HCT116 (cell line): ENCODE data around the gene PPP1R12C. TPM values are rescaled to one million over a fixed set of nuclear protein-coding genes. Genes with fewer than 3 reads are reported as not detected.

Experiments
- ATAC-seq: fragments of 200-7000 bp; cut with Tn5 transposase; 2 replicates; pipeline ENCODE4 v1.9.1; 2020; ENCODE audit warnings: mild to moderate bottlenecking, moderate library complexity
- BruUV-seq: library from RNA; stranded (reverse); fragments of 400-500 nt; replicated peaks from 2 replicates; lab custom pipeline; 2021; lab: Mats Ljungman, UMichigan
- CTCF ChIA-PET: fragments of 300-600 bp; sonication (Branson Sonifier 250); formaldehyde crosslinking; loops from one replicate; lab custom pipeline; 2021; ENCODE audit warnings: antibody characterized with exemption; lab: Charles Lee
- POLR2A ChIA-PET: fragments of 300-600, 350-600 bp; sonication (Branson Sonifier 250); formaldehyde crosslinking; loops from one replicate; lab custom pipeline; 2021; ENCODE audit warnings: antibody characterized with exemption; lab: Charles Lee
- RAD21 ChIA-PET, 2 experiments: fragments of 300-600 bp; sonication (Branson Sonifier 250); formaldehyde crosslinking; loops; one replicate each; lab custom pipeline; 2023; ENCODE audit warnings: low total read pairs in 2 of 2; ENCODE audit not compliant: uncharacterized antibody in 2 of 2, unreplicated experiment in 2 of 2, low non-redundant PET in 1 of 2; lab: Charles Lee
- DNase-seq: peaks from one replicate; pipeline ENCODE4 v3.0.0-alpha.2; 2010; ENCODE audit warnings: low read depth, low spot score
- H2AFZ ChIP-seq: fragments of 200-600 bp; shearing (Covaris generic), sonication (generic); 2 replicates; pipeline ENCODE4 v1.6.1; 2017; ENCODE audit warnings: low read depth, mixed run types, mixed read lengths, antibody characterized with exemption, low read length; ENCODE audit not compliant: poor library complexity, severe bottlenecking
- H3K27ac ChIP-seq: 2 replicates; pipeline ENCODE4 v1.5.1; 2012; ENCODE audit warnings: low read depth, low read length
- H3K27me3 ChIP-seq: fragments of 200-600 bp; sonication (generic); 2 replicates; pipeline ENCODE4 v1.6.1; 2016; ENCODE audit warnings: mixed run types, low read length, mixed read lengths; ENCODE audit not compliant: insufficient read depth
- H3K36me3 ChIP-seq, 2 experiments: fragments of 200-500 bp in 1 of 2; fragments of 200-600 bp in 1 of 2; sonication (Bioruptor generic) in 1 of 2; sonication (generic) in 1 of 2; 2 replicates each; pipeline versions ENCODE4 v1.5.1 to v1.6.1; 2014 to 2016; ENCODE audit warnings: low read length in 2 of 2, inconsistent platforms in 1 of 2, mixed read lengths in 1 of 2, mixed run types in 1 of 2; ENCODE audit not compliant: insufficient read depth in 2 of 2, control insufficient read depth in 1 of 2
- H3K4me1 ChIP-seq, 2 experiments: fragments of 200-600 bp in 1 of 2; sonication (generic) in 1 of 2; 2 replicates each; pipeline versions ENCODE4 v1.5.1 to v1.6.1; 2012 to 2017; ENCODE audit warnings: low read length in 2 of 2, inconsistent platforms in 1 of 2, mild to moderate bottlenecking in 1 of 2, mixed read lengths in 1 of 2, mixed run types in 1 of 2, moderate library complexity in 1 of 2; ENCODE audit not compliant: insufficient read depth in 2 of 2, control insufficient read depth in 1 of 2
- H3K4me2 ChIP-seq: fragments of 200-600 bp; sonication (generic); 2 replicates; pipeline ENCODE4 v1.6.1; 2017; ENCODE audit warnings: mixed run types, low read length, mixed read lengths
- H3K4me3 ChIP-seq, 2 experiments: fragments of 200-600 bp in 1 of 2; sonication (generic) in 1 of 2; replicated peaks in 1 of 2; 2 replicates each; pipeline ENCODE4 v1.5.1; 2011 to 2016; ENCODE audit warnings: low read length in 2 of 2, control low read depth in 1 of 2, low read depth in 1 of 2, mild to moderate bottlenecking in 1 of 2, mixed read lengths in 1 of 2, mixed run types in 1 of 2
- H3K79me2 ChIP-seq: fragments of 200-600 bp; sonication (generic); 2 replicates; pipeline ENCODE4 v1.6.1; 2017; ENCODE audit warnings: mild to moderate bottlenecking, mixed run types, low read length, moderate library complexity, mixed read lengths; ENCODE audit not compliant: insufficient read depth
- H3K9ac ChIP-seq: fragments of 200-600 bp; sonication (generic); 2 replicates; pipeline ENCODE4 v1.6.1; 2016; ENCODE audit warnings: low read length, mixed read lengths
- H3K9me2 ChIP-seq: fragments of 200-600 bp; sonication (generic), shearing (Covaris generic); 2 replicates; pipeline ENCODE4 v1.6.1; 2017; ENCODE audit warnings: mixed run types, mild to moderate bottlenecking, moderate library complexity; ENCODE audit not compliant: insufficient read depth
- H3K9me3 ChIP-seq, 2 experiments: fragments of 200-500 bp in 1 of 2; fragments of 200-600 bp in 1 of 2; sonication (Bioruptor generic) in 1 of 2; sonication (generic) in 1 of 2; 2 replicates each; pipeline ENCODE4 v1.6.1; 2014 to 2017; ENCODE audit warnings: low read length in 2 of 2, mixed read lengths in 2 of 2, inconsistent platforms in 1 of 2, low read depth in 1 of 2, mild to moderate bottlenecking in 1 of 2, mixed run types in 1 of 2, moderate library complexity in 1 of 2; ENCODE audit not compliant: control insufficient read depth in 1 of 2, insufficient read depth in 1 of 2
- H4K20me1 ChIP-seq: fragments of 200-600 bp; sonication (generic), shearing (Covaris generic); 2 replicates; pipeline ENCODE4 v1.6.1; 2017; ENCODE audit warnings: mixed run types, mild to moderate bottlenecking, moderate library complexity; ENCODE audit not compliant: insufficient read depth
- CBX3 ChIP-seq: IDR thresholded peaks from 2 replicates; pipeline ENCODE4 v1.6.1; 2012; ENCODE audit warnings: low read depth
- EZH2 ChIP-seq: fragments of 200-600 bp; sonication (generic); IDR thresholded peaks from 2 replicates; pipeline ENCODE4 v1.6.1; 2017; ENCODE audit warnings: antibody characterized with exemption, mixed run types
- EZH2phosphoT487 ChIP-seq: fragments of 200-600 bp; IDR thresholded peaks from 2 replicates; pipeline ENCODE4 v1.6.1; 2018; ENCODE audit warnings: antibody characterized with exemption, borderline replicate concordance
- FOSL1 ChIP-seq: IDR thresholded peaks from 2 replicates; pipeline ENCODE4 v1.6.1; 2012; ENCODE audit warnings: low read depth
- JUND ChIP-seq: IDR thresholded peaks from 2 replicates; pipeline ENCODE4 v1.6.1; 2012
- POLR2AphosphoS5 ChIP-seq: IDR thresholded peaks from 2 replicates; pipeline ENCODE4 v1.6.1; 2011; ENCODE audit warnings: mild to moderate bottlenecking, low read depth, low read length, moderate library complexity
- RAD21 ChIP-seq: IDR thresholded peaks from 2 replicates; pipeline ENCODE4 v1.6.1; 2012; ENCODE audit warnings: low read depth, mild to moderate bottlenecking
- SIN3A ChIP-seq: IDR thresholded peaks from 2 replicates; pipeline ENCODE4 v1.6.1; 2012; ENCODE audit warnings: low read depth
- SP1 ChIP-seq: IDR thresholded peaks from 2 replicates; pipeline ENCODE4 v1.6.1; 2012; ENCODE audit warnings: low read depth
- TCF7L2 ChIP-seq: IDR thresholded peaks from 2 replicates; pipeline ENCODE4 v1.7.0; 2011; ENCODE audit warnings: borderline replicate concordance, inconsistent platforms; ENCODE audit not compliant: insufficient read depth, insufficient read length; ENCODE audit errors: extremely low read depth
- YY1 ChIP-seq: IDR thresholded peaks from 2 replicates; pipeline ENCODE4 v1.6.1; 2011; ENCODE audit warnings: low read length, low read depth, moderate library complexity, mild to moderate bottlenecking; ENCODE audit not compliant: insufficient replicate concordance; ENCODE audit errors: extremely low read depth
- intact Hi-C: fragments of 100-400 bp; cut with micrococcal nuclease; formaldehyde crosslinking; loops from 2 replicates; pipeline ENCODE4 v1.10.0; 2022
- total RNA-seq: library from RNA; stranded (reverse); gene quantifications from one replicate; pipeline ENCODE4 v1.2.1, GENCODE V29; 2021; ENCODE audit not compliant: unreplicated experiment
- TF ChIP-seq, protein P1 (sequence below): IDR thresholded peaks from 2 replicates; pipeline ENCODE4 v1.6.1; 2012
- TF ChIP-seq, protein P2 (sequence below): IDR thresholded peaks from 2 replicates; pipeline ENCODE4 v1.6.1; 2012; ENCODE audit warnings: low read depth
- TF ChIP-seq, protein P3 (sequence below), 3 experiments: fragments of 200-600 bp in 1 of 3; sonication (generic) in 1 of 3; IDR thresholded peaks in 2 of 3; conservative IDR thresholded peaks in 1 of 3; 2 replicates each; pipeline ENCODE4 v1.5.1; 2012 to 2017; ENCODE audit warnings: low read depth in 2 of 3, low read length in 2 of 3, antibody characterized with exemption in 1 of 3, borderline replicate concordance in 1 of 3, control low read depth in 1 of 3, mild to moderate bottlenecking in 1 of 3, mixed read lengths in 1 of 3, mixed run types in 1 of 3, moderate library complexity in 1 of 3; ENCODE audit not compliant: insufficient read depth in 1 of 3

Gene PPP1R12C
- total RNA-seq, 1 experiment from 2014 or later, result 83.2 TPM

DNA sequence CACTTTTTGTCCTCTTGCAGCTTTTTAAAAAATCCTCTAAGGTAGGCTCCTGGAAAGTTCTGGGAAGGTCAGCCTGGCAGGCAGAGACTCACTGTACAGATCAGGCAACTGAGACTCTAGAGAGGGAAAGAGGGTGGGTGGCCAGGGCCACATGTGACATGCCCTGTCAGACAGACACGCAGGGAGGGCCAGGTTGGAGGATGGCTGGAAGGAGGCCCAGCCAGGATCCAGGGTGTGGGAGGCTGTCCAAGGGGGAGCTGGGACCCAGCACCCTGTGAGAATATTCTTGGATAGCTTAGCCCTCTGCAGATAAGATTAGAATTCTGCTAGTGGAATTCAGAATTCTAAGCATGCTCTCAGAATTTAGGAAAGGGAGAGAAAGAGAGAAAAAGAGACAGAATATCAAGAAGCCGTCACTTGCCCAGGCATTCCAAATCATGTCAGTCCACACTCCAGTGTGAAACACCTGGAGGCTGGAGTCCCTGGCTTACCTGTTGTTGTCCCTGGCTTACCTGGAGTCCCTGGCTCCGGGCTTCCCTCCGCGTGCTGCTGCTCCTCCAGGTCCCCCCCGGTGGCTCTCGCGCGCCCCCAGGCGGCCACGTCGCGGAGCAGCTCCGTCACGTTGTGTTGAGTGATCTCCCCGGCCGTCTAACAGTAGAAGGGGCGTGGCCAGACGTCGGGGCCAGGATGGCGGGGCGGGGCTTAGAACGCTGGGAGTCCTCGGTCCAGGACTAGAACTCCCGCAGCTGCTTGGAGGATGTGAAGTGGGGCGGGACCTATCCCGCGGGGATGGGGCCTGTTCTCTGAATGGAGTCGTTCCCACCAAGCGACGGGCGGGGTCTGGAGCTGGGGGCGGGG, 42.9 kb upstream of the PPP1R12C start:
- H3K27ac ChIP-seq, result peak overlapping the region; percentile 78
- TSS peak; percentile 78 for BruUV-seq
- H4K20me1 ChIP-seq, result no peaks in the 10 kb centered on the region
- no peak for TF ChIP-seq FOSL1
- TF ChIP-seq, protein P1, sequence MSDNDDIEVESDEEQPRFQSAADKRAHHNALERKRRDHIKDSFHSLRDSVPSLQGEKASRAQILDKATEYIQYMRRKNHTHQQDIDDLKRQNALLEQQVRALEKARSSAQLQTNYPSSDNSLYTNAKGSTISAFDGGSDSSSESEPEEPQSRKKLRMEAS, result peak; percentile 91
- TF ChIP-seq SIN3A, result no peak
- TF ChIP-seq JUND, result no peak
- TF ChIP-seq, protein P2, sequence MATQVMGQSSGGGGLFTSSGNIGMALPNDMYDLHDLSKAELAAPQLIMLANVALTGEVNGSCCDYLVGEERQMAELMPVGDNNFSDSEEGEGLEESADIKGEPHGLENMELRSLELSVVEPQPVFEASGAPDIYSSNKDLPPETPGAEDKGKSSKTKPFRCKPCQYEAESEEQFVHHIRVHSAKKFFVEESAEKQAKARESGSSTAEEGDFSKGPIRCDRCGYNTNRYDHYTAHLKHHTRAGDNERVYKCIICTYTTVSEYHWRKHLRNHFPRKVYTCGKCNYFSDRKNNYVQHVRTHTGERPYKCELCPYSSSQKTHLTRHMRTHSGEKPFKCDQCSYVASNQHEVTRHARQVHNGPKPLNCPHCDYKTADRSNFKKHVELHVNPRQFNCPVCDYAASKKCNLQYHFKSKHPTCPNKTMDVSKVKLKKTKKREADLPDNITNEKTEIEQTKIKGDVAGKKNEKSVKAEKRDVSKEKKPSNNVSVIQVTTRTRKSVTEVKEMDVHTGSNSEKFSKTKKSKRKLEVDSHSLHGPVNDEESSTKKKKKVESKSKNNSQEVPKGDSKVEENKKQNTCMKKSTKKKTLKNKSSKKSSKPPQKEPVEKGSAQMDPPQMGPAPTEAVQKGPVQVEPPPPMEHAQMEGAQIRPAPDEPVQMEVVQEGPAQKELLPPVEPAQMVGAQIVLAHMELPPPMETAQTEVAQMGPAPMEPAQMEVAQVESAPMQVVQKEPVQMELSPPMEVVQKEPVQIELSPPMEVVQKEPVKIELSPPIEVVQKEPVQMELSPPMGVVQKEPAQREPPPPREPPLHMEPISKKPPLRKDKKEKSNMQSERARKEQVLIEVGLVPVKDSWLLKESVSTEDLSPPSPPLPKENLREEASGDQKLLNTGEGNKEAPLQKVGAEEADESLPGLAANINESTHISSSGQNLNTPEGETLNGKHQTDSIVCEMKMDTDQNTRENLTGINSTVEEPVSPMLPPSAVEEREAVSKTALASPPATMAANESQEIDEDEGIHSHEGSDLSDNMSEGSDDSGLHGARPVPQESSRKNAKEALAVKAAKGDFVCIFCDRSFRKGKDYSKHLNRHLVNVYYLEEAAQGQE, result no peak
- peak; percentile 64 for TF ChIP-seq TCF7L2
- TF ChIP-seq, protein P3, sequence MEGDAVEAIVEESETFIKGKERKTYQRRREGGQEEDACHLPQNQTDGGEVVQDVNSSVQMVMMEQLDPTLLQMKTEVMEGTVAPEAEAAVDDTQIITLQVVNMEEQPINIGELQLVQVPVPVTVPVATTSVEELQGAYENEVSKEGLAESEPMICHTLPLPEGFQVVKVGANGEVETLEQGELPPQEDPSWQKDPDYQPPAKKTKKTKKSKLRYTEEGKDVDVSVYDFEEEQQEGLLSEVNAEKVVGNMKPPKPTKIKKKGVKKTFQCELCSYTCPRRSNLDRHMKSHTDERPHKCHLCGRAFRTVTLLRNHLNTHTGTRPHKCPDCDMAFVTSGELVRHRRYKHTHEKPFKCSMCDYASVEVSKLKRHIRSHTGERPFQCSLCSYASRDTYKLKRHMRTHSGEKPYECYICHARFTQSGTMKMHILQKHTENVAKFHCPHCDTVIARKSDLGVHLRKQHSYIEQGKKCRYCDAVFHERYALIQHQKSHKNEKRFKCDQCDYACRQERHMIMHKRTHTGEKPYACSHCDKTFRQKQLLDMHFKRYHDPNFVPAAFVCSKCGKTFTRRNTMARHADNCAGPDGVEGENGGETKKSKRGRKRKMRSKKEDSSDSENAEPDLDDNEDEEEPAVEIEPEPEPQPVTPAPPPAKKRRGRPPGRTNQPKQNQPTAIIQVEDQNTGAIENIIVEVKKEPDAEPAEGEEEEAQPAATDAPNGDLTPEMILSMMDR (IDR thresholded peaks at IDR 0.05 in 2 of 3, conservative IDR thresholded peaks at IDR 0.05 in 1 of 3; ENCODE audit: borderline replicate concordance in 1 of 3, insufficient read depth in 1 of 3, low read depth in 2 of 3, low read length in 2 of 3), result peak; percentile 89 to 97 (median 96)
- TF ChIP-seq CBX3, result no peak
- peak; percentile 94 for TF ChIP-seq RAD21
- peak; percentile 49 for TF ChIP-seq YY1
- peak; percentile 68 for TF ChIP-seq POLR2AphosphoS5
- no peak for TF ChIP-seq EZH2
- peak; percentile 59 for TF ChIP-seq SP1
- TF ChIP-seq EZH2phosphoT487, result no peak
- peaks cover 12% of the 10 kb centered on the region for H3K79me2 ChIP-seq
- no peaks in the 10 kb centered on the region for H3K27me3 ChIP-seq
- H3K9me3 ChIP-seq, result no peaks in the 10 kb centered on the region
- H2AFZ ChIP-seq, result no peak overlapping the region
- peak overlapping the region; percentile 96 for H3K4me2 ChIP-seq
- no peaks in the 10 kb centered on the region for H3K36me3 ChIP-seq
- ChIA-PET POLR2A (interaction anchor here (0.8 to 2.9 kb wide), 7 partner anchors 8 to 471 kb away, joined by 3 to 24 read pairs (median 4); partner anchors contain the start of genes KMT5C and PPP6R1), RAD21 (interaction anchor here (0.6 to 2.6 kb wide), 4 partner anchors 14 to 19 kb away, joined by 3 to 11 read pairs (median 8); no protein-coding TSS in a partner anchor), CTCF (interaction anchor here (0.7 to 3.0 kb wide), 17 partner anchors 9 to 279 kb away, joined by 3 to 53 read pairs (median 4); partner anchors contain the start of genes HSPBP1, PTPRH, RDH13 and SYT5)
- H3K9ac ChIP-seq, result peak overlapping the region; percentile 81
- DNase-seq (peak; percentile 92), ATAC-seq (peak; percentile 77)
- intact Hi-C loops, result no loop called here
- H3K4me3 ChIP-seq, result peak overlapping the region; percentile 67 to 74
- H3K9me2 ChIP-seq, result no peaks in the 10 kb centered on the region
- peaks cover 13 to 53% of the 10 kb centered on the region in 2 experiments for H3K4me1 ChIP-seq
